HG03108 (cell line): ENCODE measurements around the gene FRS2.

Experiments used
- ATAC-seq: cut with Tn5 transposase; IDR thresholded peaks from one replicate; pipeline ENCODE4 v1.9.1; 2021; ENCODE audit warnings: moderate library complexity; ENCODE audit not compliant: unreplicated experiment

FRS2 gene

GRCh38 chr12:69500631-69501030, 30.4 kb downstream of the FRS2 start:
- ATAC-seq: no peak

DNA sequence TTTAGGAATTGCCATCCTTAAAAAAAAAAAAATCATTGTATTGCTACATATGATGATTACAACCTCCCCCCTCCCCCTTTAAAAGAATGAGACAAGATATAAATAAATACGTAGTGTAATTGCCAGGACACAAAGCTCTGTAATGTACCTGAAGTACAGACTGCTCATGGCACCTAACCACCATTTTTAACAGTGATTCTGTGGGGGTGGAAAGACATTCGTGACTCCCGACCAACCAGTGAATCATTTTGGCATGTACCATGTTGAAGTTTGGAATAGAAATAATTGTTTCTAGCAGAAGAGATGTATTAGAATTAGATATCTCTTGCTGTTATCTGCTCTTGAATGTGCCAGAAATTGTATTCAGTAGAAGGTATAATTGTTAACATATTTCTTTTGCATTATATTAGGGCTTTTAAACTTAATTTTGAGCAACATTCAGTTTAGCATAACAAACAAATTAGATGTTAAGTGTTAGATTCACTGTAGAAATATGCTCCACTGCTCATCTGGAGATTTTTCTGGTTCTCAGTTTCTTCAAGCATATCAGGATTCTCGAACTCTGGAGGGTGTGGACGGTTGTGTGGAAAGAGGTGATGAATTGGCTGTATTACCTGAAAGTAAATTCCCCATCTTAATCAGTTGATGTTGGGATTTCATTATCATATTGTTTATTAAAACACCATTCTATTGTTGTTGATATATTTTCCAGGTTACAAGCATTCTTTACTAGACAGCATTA, 31.1 kb downstream of the FRS2 start:
- no peak for ATAC-seq

- ATAC-seq: no peak
These were observed 32.3 kb downstream of the FRS2 start for GRCh38 chr12:69502345-69503081.

GRCh38 chr12:69508091-69508490, 37.9 kb downstream of the FRS2 start:
- ATAC-seq: no peak

DNA sequence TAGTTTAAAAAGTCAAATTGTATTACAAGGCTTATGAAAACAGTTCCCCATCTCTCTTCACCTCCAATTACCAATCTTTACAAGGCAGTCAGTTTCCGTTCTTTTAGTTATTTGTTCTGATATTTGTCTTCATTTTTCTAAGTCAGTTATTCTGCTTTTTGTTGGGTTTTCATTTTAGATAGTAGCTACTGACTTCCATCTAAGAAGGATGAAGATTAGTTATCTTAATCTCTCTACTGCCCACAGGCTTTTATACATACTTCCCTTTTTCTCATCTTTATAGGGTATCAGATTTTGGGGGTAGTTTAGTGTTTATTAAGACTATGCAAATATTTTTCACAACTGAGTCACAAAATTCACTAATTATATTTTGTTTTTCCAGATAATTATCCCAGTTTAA, 38.4 kb downstream of the FRS2 start:
- ATAC-seq: no peak

GRCh38 chr12:69509308-69509736, 39.1 kb downstream of the FRS2 start:
- ATAC-seq: no peak

DNA sequence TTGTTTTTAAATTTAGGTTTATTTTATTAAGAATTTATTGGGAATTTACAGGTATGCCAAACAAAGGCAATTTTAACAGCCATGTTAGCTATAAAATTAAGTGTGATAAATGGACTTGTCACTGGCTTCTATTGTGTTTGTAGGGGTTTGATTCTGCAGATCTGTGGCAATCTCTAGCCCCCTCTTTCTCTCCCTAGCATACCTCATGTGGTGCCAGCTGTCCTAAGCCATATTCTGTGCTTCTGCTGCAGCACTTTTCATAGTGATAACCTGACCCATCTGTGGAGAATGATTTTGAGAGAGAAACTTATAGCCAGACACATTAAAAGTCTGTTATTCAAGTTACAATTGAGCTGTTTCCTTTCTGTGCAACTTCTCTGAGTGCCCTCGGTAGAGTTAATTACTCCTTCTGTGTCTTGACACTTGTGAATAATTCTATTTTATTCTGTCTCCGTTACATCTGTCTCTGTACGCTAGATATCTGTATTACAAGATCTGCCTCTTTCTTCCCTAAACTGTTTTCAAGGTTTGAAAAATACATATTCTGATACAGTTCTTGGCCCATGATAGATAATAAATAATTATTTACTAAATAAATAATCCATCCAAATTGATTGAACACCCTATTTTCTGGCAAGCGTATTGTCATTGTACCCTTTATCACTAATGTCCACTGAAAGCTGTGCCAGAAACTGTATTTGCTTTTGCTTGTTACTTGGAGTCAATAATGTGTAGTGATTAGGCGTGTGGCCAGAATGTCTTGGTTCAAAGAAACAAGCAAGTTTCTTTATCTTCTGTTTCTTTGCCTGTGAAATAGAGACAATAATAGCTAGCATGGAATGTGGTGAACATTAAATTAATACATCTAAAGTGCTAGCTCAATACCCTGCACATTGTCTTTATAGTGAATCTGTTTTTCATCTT, 40.0 kb downstream of the FRS2 start:
- no peak for ATAC-seq

DNA sequence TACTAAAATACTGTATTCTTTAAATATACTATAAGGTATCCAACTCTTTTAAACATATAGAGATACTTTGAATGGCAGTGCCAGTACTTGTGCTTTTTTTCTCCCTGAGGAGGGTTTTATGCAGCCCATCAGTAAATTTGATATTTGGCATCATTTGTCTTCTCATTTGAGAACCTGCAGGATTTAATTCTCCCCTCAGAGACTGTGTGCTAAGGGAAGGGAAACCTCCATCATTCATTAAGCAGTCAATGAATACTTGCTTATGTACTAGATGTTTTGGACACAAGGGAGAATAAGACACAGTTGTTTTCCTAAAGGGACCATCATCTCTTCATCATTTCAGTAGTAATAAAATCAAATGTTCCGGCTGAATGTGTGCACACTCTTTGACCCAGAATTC, 40.8 kb downstream of the FRS2 start:
- ATAC-seq: no peak

DNA sequence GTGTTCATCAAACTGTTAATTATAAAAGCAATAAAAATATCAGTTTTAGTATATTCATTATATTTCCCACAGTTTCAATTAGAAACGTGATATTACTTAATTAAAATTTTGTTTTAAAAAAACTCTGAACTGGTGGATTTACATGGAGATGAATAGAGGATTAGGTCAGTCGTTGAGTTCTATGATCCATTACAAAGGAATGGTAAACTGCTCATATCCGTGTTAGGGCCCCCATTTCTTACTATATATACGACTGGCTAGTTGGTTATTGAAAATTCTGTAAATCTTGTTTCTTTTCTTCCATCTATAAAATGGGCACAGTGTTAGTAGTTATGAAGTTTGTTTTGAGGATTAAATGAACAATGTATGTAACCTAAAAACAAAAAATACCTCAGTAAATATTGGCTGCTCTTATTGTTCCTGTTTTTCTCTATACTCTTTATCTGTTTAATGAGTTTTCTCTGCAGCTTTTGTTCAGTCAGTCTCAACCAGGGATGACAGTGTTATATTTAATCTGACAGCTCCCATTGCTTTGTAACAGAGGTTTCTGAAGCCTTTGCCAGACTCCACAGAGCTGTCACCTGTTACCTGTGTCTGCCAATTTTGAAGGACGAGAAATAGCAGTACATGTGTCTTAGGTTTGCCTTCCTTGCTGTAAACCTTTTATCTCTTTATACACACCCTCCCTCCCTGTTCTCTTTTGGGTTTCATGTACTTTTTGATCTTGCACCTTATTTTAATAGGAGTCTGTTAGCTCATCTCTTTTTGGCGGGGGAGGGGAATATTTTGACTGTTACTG, 41.5 kb downstream of the FRS2 start:
- no peak for ATAC-seq

DNA sequence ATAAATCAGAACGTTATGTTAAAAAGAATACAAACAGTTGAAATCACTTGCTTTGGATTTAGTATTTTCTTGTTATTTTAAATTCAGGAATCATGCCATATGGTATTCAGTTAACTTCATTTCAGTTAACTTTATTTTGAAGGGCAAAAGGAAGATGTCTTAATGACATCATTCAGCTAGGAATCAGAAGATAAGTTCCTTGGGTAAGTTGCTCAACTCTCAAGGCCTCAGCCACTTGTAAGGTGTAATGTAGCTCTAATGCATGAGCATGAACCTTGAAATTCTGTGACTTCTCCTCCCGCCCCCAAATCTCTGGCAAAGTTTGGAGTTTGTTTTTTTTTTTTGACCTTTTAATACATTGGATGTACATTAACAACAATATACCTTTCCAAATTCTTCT, 42.6 kb downstream of the FRS2 start:
- ATAC-seq: no peak

- no peak for ATAC-seq
These were observed 43.1 kb downstream of the FRS2 start for GRCh38 chr12:69513297-69513696.

DNA sequence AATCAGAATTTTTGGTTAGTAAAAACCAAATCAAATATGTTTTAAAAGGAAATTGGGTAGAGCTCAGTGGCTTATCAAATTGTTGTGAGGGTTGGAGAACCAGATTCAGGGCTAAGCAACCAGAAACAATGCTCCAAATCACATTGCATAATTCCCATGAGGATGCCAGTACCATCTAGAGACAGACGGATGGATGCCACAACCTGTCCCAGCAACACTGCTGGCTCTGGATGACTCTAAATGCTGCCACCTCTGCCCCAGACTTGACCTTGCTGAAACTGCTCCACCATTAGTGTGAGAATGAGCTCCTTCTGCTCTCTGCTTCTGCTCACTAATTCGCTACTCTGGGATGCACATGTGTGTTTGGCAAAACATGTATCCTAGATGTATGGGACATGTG, 43.9 kb downstream of the FRS2 start:
- no peak for ATAC-seq

DNA sequence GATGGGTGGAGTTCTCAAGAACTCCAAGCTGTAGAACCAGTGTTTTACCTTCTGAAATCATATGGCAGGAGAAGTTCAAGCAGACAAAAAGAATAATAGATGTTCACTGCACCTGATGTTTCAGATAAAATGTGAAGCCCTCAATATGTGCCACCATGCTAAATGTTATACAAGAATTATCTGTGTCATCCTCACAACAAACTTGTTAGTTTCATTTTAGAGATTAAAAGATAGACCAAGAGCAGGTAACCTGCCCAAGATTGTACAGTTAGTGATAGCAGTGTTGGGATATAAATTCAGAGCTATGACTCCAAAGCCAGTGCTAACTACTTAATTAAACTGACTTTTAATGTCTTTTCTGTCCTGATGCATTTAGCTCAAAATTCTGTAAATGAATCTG, 44.7 kb downstream of the FRS2 start:
- no peak for ATAC-seq

- no peak for ATAC-seq
These were observed 45.3 kb downstream of the FRS2 start for GRCh38 chr12:69515394-69515930.

DNA sequence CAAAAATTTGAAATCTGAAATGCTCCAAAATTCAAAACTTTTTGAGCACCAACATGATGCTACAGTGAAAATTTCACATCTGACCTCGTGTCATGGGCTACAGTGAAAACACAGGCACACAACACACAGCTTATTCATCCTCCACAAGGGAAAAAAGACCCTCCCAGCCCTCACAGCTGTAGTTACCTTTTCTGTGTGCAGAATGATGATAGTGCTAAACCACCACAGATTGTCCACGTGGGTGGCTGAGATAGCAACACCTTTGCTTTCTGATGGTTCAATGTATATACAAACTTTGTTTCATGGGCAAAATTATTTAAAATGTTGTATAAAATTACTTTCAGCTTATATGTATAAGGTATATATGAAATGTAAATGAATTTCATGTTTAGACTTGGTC, 46.8 kb downstream of the FRS2 start:
- ATAC-seq: no peak

DNA sequence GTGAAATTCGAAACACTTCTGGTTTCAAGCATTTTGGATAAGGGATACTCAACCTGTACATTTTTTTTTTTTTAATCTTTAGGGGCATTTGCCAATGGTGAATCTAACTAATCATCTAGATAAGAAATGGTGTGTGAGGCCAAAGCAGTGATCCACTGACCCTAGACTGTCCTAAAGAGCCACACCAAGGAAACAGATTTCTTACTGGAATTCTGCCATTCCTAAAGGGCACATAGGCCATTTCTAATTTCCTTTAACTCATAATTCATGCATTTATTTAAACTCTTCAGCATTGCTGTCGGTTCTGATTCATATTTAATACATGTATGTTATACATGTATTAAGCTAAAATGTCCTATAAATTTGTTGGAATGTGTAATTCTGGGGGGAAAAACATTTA, 47.2 kb downstream of the FRS2 start:
- no peak for ATAC-seq

DNA sequence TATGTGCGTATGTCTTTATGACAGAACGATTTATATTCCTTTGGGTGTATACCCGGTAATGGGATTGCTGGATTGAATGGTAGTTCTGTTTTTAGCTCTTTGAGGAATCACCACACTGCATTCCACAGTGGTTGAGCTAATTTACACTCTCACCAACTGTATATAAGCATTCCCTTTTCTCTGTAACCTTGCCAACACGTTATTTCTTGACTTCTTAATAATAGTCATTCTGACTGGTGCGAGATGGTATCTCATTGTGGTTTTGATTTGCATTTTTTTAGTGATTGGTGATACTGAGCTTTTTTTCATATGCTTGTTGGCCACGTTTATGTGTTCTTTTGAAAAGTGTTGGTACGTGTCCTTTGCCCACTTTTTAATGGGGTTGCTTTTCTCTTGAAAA, 49.7 kb downstream of the FRS2 start:
- ATAC-seq: no peak

- ATAC-seq: no peak
These were observed 53.5 kb downstream of the FRS2 start for GRCh38 chr12:69523433-69524330.

GRCh38 chr12:69524331-69524630, 54.1 kb downstream of the FRS2 start:
- no peak for ATAC-seq
